OCI-LY7 (cell line): ENCODE results near the gene POC5.

ENCODE experiments used
- CTCF ChIP-seq: fragments of 200-600 bp; sonication (generic); conservative IDR thresholded peaks from 2 replicates; pipeline ENCODE4 v1.5.1; 2014; ENCODE audit warnings: mild to moderate bottlenecking, antibody characterized with exemption, low read length, moderate library complexity, mixed read lengths
- EZH2phosphoT487 ChIP-seq: fragments of 200-600 bp; sonication (generic); IDR thresholded peaks from 2 replicates; pipeline ENCODE4 v1.6.1; 2018; ENCODE audit warnings: low read depth, borderline replicate concordance, mild to moderate bottlenecking, mixed run types, antibody characterized with exemption, low read length, moderate library complexity, mixed read lengths

GRCh38 chr5:75630875-75631274 is 86.4 kb downstream of the POC5 start:
- no peak for TF ChIP-seq CTCF
- no peak for TF ChIP-seq EZH2phosphoT487
